ENCODE results near the gene RALGPS2. TPM values are rescaled to one million over a fixed set of nuclear protein-coding genes. Genes with fewer than 3 reads are reported as not detected.

RALGPS2 gene
- total RNA-seq, 1 experiment from 2014 or later = 13.3 TPM

DNA sequence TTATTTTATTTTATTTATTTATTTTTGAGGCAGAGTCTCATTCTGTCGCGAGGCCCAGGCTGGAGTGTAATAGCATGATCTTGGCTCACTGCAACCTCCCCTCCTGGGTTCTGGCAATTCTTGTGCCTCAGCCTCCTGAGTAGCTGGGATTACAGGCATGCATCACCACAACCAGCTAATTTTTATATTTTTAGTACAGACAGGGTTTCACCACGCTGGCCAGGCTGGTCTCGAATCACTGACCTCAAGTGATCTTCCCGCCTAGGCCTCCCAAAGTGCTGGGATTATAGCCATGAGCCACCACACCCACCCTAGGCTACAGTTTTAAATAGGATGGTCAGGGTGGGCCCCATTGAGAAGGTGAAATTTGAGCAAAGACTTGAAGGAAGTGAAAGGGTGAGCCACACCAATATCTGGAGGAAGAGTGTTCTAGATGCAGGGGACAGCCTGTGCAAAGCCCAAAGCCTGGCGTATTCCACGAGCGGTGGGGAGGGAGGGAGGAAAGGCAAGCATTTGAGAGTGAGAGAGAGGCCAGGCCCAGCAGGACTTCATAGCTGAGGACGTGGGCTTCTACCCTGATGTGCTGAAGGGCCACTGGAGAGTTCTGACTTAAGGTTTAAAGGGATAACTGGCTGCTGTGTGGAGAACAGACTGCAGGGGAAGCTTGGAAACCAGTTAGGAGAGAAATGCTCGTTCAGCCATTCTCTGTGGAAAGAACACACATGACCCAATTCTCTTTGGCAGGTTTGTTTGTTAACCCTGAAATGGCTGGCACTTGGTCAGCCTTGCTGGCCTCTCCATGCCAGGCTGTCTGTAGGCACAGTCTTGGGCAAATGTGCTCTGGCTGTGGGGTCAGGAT is 238.0 kb downstream of the RALGPS2 start:
- intact Hi-C loops (cut with micrococcal nuclease) = no loop called here
- no TSS peak for BruUV-seq (replicated peaks)
- Mint-ChIP-seq H3K9me3 (ENCODE audit: unreplicated experiment) (peaks cover 5% of the 10 kb centered on the region), H3K4me3 (ENCODE audit: unreplicated experiment) (no peak overlapping the region), H3K36me3 (ENCODE audit: insufficient read depth, unreplicated experiment) (no peaks in the 10 kb centered on the region), H3K27me3 (ENCODE audit: insufficient read depth, unreplicated experiment) (no peaks in the 10 kb centered on the region), H3K27ac (ENCODE audit: low read depth, unreplicated experiment) (no peak overlapping the region), H3K4me1 (ENCODE audit: insufficient read depth, unreplicated experiment) (no peaks in the 10 kb centered on the region)
- ChIA-PET CTCF (interaction anchor here (0.7 kb wide), 1 partner anchor 188 kb away, joined by 3 read pairs; no protein-coding TSS in a partner anchor), POLR2A (interaction anchor here (0.6 to 0.9 kb wide), 2 partner anchors 127 to 1724 kb away, joined by 3 read pairs; no protein-coding TSS in a partner anchor)
- TF ChIP-seq, protein P1, sequence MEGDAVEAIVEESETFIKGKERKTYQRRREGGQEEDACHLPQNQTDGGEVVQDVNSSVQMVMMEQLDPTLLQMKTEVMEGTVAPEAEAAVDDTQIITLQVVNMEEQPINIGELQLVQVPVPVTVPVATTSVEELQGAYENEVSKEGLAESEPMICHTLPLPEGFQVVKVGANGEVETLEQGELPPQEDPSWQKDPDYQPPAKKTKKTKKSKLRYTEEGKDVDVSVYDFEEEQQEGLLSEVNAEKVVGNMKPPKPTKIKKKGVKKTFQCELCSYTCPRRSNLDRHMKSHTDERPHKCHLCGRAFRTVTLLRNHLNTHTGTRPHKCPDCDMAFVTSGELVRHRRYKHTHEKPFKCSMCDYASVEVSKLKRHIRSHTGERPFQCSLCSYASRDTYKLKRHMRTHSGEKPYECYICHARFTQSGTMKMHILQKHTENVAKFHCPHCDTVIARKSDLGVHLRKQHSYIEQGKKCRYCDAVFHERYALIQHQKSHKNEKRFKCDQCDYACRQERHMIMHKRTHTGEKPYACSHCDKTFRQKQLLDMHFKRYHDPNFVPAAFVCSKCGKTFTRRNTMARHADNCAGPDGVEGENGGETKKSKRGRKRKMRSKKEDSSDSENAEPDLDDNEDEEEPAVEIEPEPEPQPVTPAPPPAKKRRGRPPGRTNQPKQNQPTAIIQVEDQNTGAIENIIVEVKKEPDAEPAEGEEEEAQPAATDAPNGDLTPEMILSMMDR (IDR thresholded peaks at IDR 0.05; ENCODE audit: unreplicated experiment) = no peak
- DNase-seq (ENCODE audit: unreplicated experiment) = no peak

DNA sequence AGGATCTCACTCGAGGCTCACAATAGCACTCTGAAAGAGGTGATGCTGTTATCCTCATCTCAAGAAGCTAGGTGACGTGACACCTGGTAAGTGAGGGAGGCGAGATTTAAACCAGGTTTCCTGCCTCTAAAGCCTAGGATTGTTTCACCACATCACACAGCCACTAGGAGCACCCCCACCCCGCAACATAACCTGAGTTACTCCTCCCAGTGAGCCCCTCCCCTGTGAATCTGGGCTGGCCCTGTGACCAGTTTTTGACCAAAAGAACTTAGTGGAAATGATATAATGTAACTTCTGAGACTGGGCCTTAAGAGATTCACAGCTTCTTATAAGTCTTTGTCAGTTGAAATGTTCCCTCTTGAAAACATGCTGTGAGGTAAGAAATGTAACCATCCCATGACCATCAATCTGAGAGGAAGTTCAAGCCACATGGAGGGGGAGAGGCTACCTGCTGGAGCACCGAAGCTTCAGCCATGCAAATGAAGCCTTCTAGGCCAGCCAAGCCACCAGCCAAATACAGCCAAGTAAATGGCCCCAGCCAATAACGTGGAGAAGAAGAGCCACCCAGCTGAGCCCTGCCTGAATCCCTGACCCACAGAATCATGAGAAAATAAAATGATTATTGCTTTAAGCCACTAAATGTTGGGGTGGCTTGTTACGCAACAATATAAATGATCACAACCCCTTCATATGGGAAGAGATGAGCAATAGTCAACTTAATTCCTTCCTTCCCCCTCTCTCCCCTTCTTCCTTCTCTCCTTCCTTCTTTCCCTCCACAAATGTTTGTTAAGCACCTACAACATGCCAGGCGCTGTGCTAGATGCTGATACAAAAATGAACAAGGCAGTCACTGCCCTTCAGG is 239.7 kb downstream of the RALGPS2 start:
- Mint-ChIP-seq H3K4me3 (ENCODE audit: unreplicated experiment) (no peak overlapping the region), H3K36me3 (ENCODE audit: insufficient read depth, unreplicated experiment) (no peaks in the 10 kb centered on the region), H3K4me1 (ENCODE audit: insufficient read depth, unreplicated experiment) (no peaks in the 10 kb centered on the region), H3K27ac (ENCODE audit: low read depth, unreplicated experiment) (no peak overlapping the region), H3K27me3 (ENCODE audit: insufficient read depth, unreplicated experiment) (no peaks in the 10 kb centered on the region), H3K9me3 (ENCODE audit: unreplicated experiment) (peaks cover 5% of the 10 kb centered on the region)
- ChIA-PET CTCF (interaction anchor here (1.0 kb wide), 1 partner anchor 37 kb away, joined by 3 read pairs; no protein-coding TSS in a partner anchor), POLR2A (no interaction called here)
- BruUV-seq (replicated peaks) = no TSS peak
- TF ChIP-seq, protein P1 (IDR thresholded peaks at IDR 0.05; ENCODE audit: unreplicated experiment) = no peak
- no peak for DNase-seq (ENCODE audit: unreplicated experiment)
- intact Hi-C loops (cut with micrococcal nuclease) = no loop called here

DNA sequence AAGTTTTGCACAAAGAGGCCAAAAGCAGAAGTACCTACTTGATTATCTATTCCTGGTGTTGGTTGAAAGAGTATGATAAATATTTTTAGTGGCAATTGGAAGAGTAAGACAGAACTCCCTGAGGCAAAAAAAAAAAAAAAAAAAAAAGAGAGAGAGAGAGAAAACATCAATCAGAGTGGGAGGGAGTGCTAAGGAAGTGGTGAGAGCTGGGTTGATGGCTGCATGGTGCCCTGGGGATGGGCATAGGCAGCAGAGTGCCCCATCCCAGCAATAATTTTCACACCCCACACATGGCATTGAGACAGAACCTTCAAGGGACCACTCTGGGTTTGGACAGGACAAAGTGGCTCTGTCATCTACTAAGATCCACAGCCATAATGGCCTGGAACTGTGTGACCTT is 241.3 kb downstream of the RALGPS2 start:
- TF ChIP-seq, protein P1 (IDR thresholded peaks at IDR 0.05; ENCODE audit: unreplicated experiment) = no peak
- intact Hi-C loops (cut with micrococcal nuclease) = no loop called here
- Mint-ChIP-seq H3K36me3 (ENCODE audit: insufficient read depth, unreplicated experiment) (no peaks in the 10 kb centered on the region), H3K9me3 (ENCODE audit: unreplicated experiment) (peaks cover 5% of the 10 kb centered on the region), H3K27ac (ENCODE audit: low read depth, unreplicated experiment) (no peak overlapping the region), H3K4me3 (ENCODE audit: unreplicated experiment) (no peak overlapping the region), H3K4me1 (ENCODE audit: insufficient read depth, unreplicated experiment) (no peaks in the 10 kb centered on the region), H3K27me3 (ENCODE audit: insufficient read depth, unreplicated experiment) (no peaks in the 10 kb centered on the region)
- ChIA-PET POLR2A (no interaction called here), CTCF (no interaction called here)
- BruUV-seq (replicated peaks) = no TSS peak
- DNase-seq (ENCODE audit: unreplicated experiment) = no peak

Data from MCF 10A (cell line).